Smooth muscle cell (in vitro differentiated cells): ENCODE data around the gene SDR42E1. TPM values are rescaled to one million over a fixed set of nuclear protein-coding genes. Genes with fewer than 3 reads are reported as not detected.

Experiments used
- DNase-seq: peaks from one replicate; lab custom pipeline; 2025; ENCODE audit not compliant: unreplicated experiment; lab: John Stamatoyannopoulos, UW
- H2AFZ ChIP-seq: fragments of 200-600 bp; sonication (generic); 2 replicates; pipeline ENCODE4 v1.6.0; 2016; ENCODE audit warnings: antibody characterized with exemption, low read depth, mild to moderate bottlenecking
- H3F3A ChIP-seq: fragments of 200-600 bp; sonication (generic); 2 replicates; pipeline ENCODE4 v1.6.0; 2017; ENCODE audit warnings: antibody characterized with exemption, low read depth
- H3K27ac ChIP-seq: fragments of 200-600 bp; sonication (generic); 2 replicates; pipeline ENCODE4 v1.5.1; 2016; ENCODE audit warnings: low read depth, mild to moderate bottlenecking
- H3K27me3 ChIP-seq: fragments of 200-600 bp; sonication (generic); 2 replicates; pipeline ENCODE4 v1.6.1; 2016; ENCODE audit warnings: low read depth, mild to moderate bottlenecking
- H3K36me3 ChIP-seq: fragments of 200-600 bp; sonication (generic); 2 replicates; pipeline ENCODE4 v1.5.1; 2016; ENCODE audit warnings: low read depth
- H3K4me1 ChIP-seq: fragments of 200-600 bp; sonication (generic); 2 replicates; pipeline ENCODE4 v1.5.1; 2016; ENCODE audit warnings: low read depth
- H3K4me2 ChIP-seq: fragments of 200-600 bp; sonication (generic); 2 replicates; pipeline ENCODE4 v1.6.0; 2016; ENCODE audit warnings: mild to moderate bottlenecking
- H3K4me3 ChIP-seq: fragments of 200-600 bp; sonication (generic); 2 replicates; pipeline ENCODE4 v1.5.1; 2016; ENCODE audit warnings: mild to moderate bottlenecking
- H3K79me2 ChIP-seq: fragments of 200-600 bp; sonication (generic); 2 replicates; pipeline ENCODE4 v1.6.0; 2016; ENCODE audit warnings: low read depth, mild to moderate bottlenecking
- H3K9ac ChIP-seq: fragments of 200-600 bp; sonication (generic); 2 replicates; pipeline ENCODE4 v1.6.0; 2016; ENCODE audit warnings: low read depth
- H3K9me3 ChIP-seq: fragments of 200-600 bp; sonication (generic); replicated peaks from 2 replicates; pipeline ENCODE4 v1.5.1; 2016; ENCODE audit warnings: low read depth
- H4K20me1 ChIP-seq: fragments of 200-600 bp; sonication (generic); 2 replicates; pipeline ENCODE4 v1.6.0; 2016; ENCODE audit warnings: low read depth
- CTCF ChIP-seq: fragments of 200-600 bp; sonication (generic); IDR thresholded peaks from 2 replicates; pipeline ENCODE4 v1.5.1; 2017; ENCODE audit warnings: borderline replicate concordance, mild to moderate bottlenecking, antibody characterized with exemption; ENCODE audit not compliant: insufficient read depth, poor library complexity, severe bottlenecking
- WGBS: methylation state at CpG from one replicate; pipeline ENCODE4 v1.1.7; 2016; ENCODE audit warnings: low lambda C conversion rate; 5-methylcytosine and 5-hydroxymethylcytosine counted together
- polyA plus RNA-seq: library from polyadenylated mRNA; unstranded; fragments of >200 nt; fragmentation: Nextera tagmentation; extraction: Ambion mirVana; gene quantifications from 2 replicates; pipeline ENCODE4 v1.2.1, GENCODE V29; 2016
- total RNA-seq: library from RNA; depleted of rRNA; stranded (reverse); fragments of >200 nt; gene quantifications from 2 replicates; pipeline ENCODE4 v1.2.3, GENCODE V29; 2014

SDR42E1 gene
- total and polyA plus RNA-seq, 2 experiments from 2014 or later = not detected

- TF ChIP-seq CTCF = no peak
- no peak overlapping the region for H3K4me3 ChIP-seq
- no peaks in the 10 kb centered on the region for H3K4me1 ChIP-seq
- 55% methylated on average over 7 of the region's 7 CpGs for WGBS
- H2AFZ ChIP-seq = no peak overlapping the region
- no peak overlapping the region for H3K27ac ChIP-seq
- H3K27me3 ChIP-seq = no peaks in the 10 kb centered on the region
- no peak overlapping the region for H3K4me2 ChIP-seq
- DNase-seq = no peak
- H3K9me3 ChIP-seq = no peaks in the 10 kb centered on the region
- H3K79me2 ChIP-seq = no peaks in the 10 kb centered on the region
- H4K20me1 ChIP-seq = no peaks in the 10 kb centered on the region
- no peaks in the 10 kb centered on the region for H3K36me3 ChIP-seq
- H3F3A ChIP-seq = no peaks in the 10 kb centered on the region
- H3K9ac ChIP-seq = no peak overlapping the region
Observed at GRCh38 chr16:81939164-81940056, 71.9 kb downstream of the SDR42E1 start.

Other genes with a start within 250 kb of the SDR42E1 start
- 0.18 and 1.7 TPM in 2 replicates for gene PLCG2, start 232.2 kb downstream of the SDR42E1 start, total RNA-seq
- gene PLCG2, start 232.2 kb downstream of the SDR42E1 start, polyA plus RNA-seq = 0.02 TPM in 1 of 2 replicates, not detected in the other
- gene HSD17B2, start 23.8 kb upstream of the SDR42E1 start, total RNA-seq = 20.5 and 21.8 TPM in 2 replicates
- 21.9 and 33.9 TPM in 2 replicates for gene HSD17B2, start 23.8 kb upstream of the SDR42E1 start, polyA plus RNA-seq
- 65.5 and 77.3 TPM in 2 replicates for gene MPHOSPH6, start 158.8 kb upstream of the SDR42E1 start, total RNA-seq
- gene MPHOSPH6, start 158.8 kb upstream of the SDR42E1 start, polyA plus RNA-seq = 52.2 and 55.4 TPM in 2 replicates